Skeletal muscle satellite cell (primary cell): ENCODE data around the gene IFT27.

Experiments used
- H3K27me3 ChIP-seq: 2 replicates; pipeline ENCODE4 v1.7.0; 2013; ENCODE audit warnings: low read length; ENCODE audit not compliant: control insufficient read depth, insufficient read depth
- H3K36me3 ChIP-seq: 2 replicates; pipeline ENCODE4 v1.7.0; 2013; ENCODE audit warnings: mild to moderate bottlenecking, control low read depth, low read length; ENCODE audit not compliant: insufficient read depth
- H3K4me1 ChIP-seq: 2 replicates; pipeline ENCODE4 v1.7.0; 2013; ENCODE audit warnings: low read length; ENCODE audit not compliant: control insufficient read depth, insufficient read depth
- H3K4me2 ChIP-seq: 2 replicates; pipeline ENCODE4 v1.7.0; 2013; ENCODE audit warnings: mild to moderate bottlenecking, low read length
- H3K4me3 ChIP-seq: 2 replicates; pipeline ENCODE4 v1.7.0; 2013; ENCODE audit warnings: low read length
- H3K9ac ChIP-seq: 2 replicates; pipeline ENCODE4 v1.7.0; 2013; ENCODE audit warnings: mild to moderate bottlenecking, low read depth, low read length, moderate library complexity
- H3K9me3 ChIP-seq: replicated peaks from 2 replicates; pipeline ENCODE4 v1.7.0; 2013; ENCODE audit warnings: mild to moderate bottlenecking, control low read depth, low read length

IFT27 gene

GRCh38 chr22:36770513-36771231, 5.2 kb downstream of the IFT27 start:
- Histone ChIP-seq H3K4me2 (no peak overlapping the region), H3K9ac (no peak overlapping the region), H3K4me3 (no peak overlapping the region), H3K4me1 (peaks cover 9% of the 10 kb centered on the region), H3K27me3 (no peaks in the 10 kb centered on the region), H3K36me3 (no peaks in the 10 kb centered on the region), H3K9me3 (no peaks in the 10 kb centered on the region)

DNA sequence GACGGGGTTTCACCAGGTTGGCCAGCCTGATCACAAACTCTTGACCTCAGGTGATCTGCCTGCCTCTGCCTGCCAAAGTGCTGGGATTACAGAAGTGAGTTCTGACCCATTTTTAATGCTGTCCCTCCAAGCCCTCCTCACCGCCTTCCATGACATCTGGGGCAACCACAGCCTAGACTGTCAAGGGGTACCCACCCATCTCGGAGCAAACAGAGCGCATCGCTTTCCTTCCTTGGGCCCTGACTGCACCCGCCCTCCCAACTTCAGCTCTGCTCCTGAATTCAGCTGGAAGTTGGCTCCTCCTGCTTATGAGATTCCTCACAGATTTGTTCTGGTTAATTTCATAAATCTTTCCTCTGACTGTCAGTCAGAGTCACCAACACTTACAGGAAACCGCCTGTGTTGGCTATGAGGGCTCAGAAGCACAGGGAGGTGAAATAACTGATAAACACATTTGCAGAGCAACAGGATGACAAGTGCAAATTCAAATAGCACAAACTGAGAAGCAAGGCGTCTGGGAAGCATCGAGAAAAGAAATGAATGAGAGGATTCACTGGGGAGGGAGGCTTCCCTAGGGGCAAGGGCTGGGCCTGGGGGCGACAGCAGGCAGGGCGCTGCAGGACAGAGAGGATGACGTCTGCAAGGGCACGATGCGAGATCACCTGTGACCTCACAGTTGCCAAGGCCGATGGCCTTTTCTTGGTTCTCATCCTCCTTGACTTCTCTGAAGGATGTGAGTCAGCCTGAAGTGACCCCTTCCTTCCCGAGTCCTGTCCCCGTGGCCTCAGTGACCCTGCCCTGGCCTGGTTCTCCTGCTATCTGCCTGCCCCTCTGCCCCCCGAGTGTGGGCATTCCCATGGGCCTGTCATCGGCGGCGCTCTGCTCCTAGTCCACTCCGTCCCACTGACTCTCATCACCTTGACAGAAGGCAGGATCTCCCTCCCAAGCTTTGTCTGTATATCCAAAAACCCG, 6.1 kb downstream of the IFT27 start:
- no peak overlapping the region for H3K9ac ChIP-seq

GRCh38 chr22:36768616-36769015, 7.3 kb downstream of the IFT27 start:
- H3K27me3 ChIP-seq = no peaks in the 10 kb centered on the region
- no peaks in the 10 kb centered on the region for H3K9me3 ChIP-seq
- no peak overlapping the region for H3K9ac ChIP-seq
- no peaks in the 10 kb centered on the region for H3K4me1 ChIP-seq
- H3K4me2 ChIP-seq = no peak overlapping the region
- no peaks in the 10 kb centered on the region for H3K36me3 ChIP-seq
- no peak overlapping the region for H3K4me3 ChIP-seq

More for the DNA sequence above, 6.1 kb downstream of the IFT27 start:
- Histone ChIP-seq H3K4me2 (no peak overlapping the region), H3K27me3 (no peaks in the 10 kb centered on the region), H3K4me3 (no peak overlapping the region), H3K4me1 (peaks cover 1% of the 10 kb centered on the region), H3K9me3 (no peaks in the 10 kb centered on the region), H3K36me3 (no peaks in the 10 kb centered on the region)

- Histone ChIP-seq H3K9me3 (no peaks in the 10 kb centered on the region), H3K27me3 (no peaks in the 10 kb centered on the region), H3K9ac (no peak overlapping the region), H3K4me1 (no peaks in the 10 kb centered on the region), H3K36me3 (no peaks in the 10 kb centered on the region), H3K4me3 (no peak overlapping the region), H3K4me2 (no peak overlapping the region)
These were observed 7.8 kb downstream of the IFT27 start for GRCh38 chr22:36768141-36768540.

- no peaks in the 10 kb centered on the region for H3K36me3 ChIP-seq
- peaks cover 4% of the 10 kb centered on the region for H3K4me1 ChIP-seq
- no peak overlapping the region for H3K9ac ChIP-seq
- H3K9me3 ChIP-seq = no peaks in the 10 kb centered on the region
- H3K27me3 ChIP-seq = no peaks in the 10 kb centered on the region
- H3K4me2 ChIP-seq = no peak overlapping the region
- no peak overlapping the region for H3K4me3 ChIP-seq
These were observed 8.7 kb downstream of the IFT27 start for GRCh38 chr22:36767035-36767775.

DNA sequence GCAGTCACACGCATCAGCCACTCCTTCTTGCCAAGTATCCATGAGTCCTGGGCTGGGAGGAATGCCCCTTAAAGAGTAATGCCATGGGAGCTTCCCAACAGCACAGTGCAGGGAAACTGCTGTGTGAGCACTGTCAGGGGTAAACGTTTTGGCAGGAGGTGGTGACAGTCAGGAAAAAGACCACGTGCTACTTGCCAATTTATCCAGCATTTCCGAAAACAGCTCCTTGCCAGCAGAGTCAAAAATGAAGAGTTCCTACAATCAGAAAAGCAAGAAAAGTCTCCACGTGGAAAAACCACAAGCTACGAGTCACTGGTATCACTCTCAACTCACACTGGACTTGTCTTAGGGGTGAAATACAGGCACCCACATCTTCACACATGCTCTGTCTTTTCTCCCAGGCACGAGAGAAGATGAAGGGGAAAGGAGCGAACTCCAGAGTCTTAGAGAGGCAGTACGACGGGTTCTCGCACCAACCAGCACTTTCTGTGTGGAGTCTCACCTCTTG, 9.9 kb downstream of the IFT27 start:
- H3K4me3 ChIP-seq = no peak overlapping the region
- H3K4me1 ChIP-seq = peaks cover 4% of the 10 kb centered on the region
- H3K9ac ChIP-seq = no peak overlapping the region
- no peak overlapping the region for H3K4me2 ChIP-seq
- no peaks in the 10 kb centered on the region for H3K36me3 ChIP-seq
- no peaks in the 10 kb centered on the region for H3K27me3 ChIP-seq
- H3K9me3 ChIP-seq = no peaks in the 10 kb centered on the region

DNA sequence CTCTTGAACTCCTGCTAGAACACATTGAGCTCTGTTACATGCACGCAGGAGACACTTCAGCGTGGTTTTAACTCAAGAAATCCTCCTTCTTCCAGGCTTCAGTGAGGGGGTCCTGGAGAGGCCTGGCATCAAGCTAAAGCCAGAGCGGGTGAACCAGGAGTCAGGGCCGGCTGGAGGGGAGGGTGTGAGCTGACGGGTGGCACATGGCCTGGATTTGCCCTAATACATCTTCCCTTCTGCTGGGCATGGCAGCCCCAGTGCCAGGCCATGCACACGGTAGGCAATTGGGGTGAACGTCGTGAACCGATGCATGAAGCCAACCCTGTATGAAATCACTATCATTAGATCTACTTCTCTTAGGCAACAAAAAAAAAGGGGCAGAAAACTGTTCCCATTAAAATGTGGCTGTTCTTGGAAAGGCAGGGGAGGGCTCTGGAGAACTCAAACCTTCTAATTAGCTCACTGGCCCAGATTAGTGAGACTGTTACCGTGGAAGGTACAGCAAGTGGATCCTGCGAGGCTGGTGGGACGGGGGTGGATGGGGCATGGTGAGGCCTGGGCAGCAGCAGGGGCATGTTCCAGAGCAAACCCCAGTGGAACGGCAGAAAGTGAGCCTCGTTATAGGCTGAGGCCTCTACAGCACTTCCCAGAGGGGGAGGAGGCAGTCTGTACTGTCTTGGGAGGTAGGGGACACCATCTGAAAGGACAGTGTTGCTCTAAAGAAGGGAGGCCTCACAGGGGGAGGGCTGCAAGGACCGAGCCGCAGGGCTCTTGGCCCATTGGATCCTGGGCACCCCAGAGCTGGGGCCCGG, 10.6 kb downstream of the IFT27 start:
- H3K4me2 ChIP-seq = no peak overlapping the region
- no peaks in the 10 kb centered on the region for H3K36me3 ChIP-seq
- H3K4me1 ChIP-seq = peaks cover 4% of the 10 kb centered on the region
- H3K9ac ChIP-seq = no peak overlapping the region
- no peak overlapping the region for H3K4me3 ChIP-seq
- H3K9me3 ChIP-seq = no peaks in the 10 kb centered on the region
- no peaks in the 10 kb centered on the region for H3K27me3 ChIP-seq

- Histone ChIP-seq H3K9ac (no peak overlapping the region), H3K27me3 (no peaks in the 10 kb centered on the region), H3K4me1 (peaks cover 4% of the 10 kb centered on the region), H3K4me2 (no peak overlapping the region), H3K36me3 (no peaks in the 10 kb centered on the region), H3K9me3 (no peaks in the 10 kb centered on the region), H3K4me3 (no peak overlapping the region)
These were observed 11.3 kb downstream of the IFT27 start for GRCh38 chr22:36764641-36765040.

- Histone ChIP-seq H3K27me3 (no peaks in the 10 kb centered on the region), H3K9me3 (no peaks in the 10 kb centered on the region), H3K4me1 (peaks cover 4% of the 10 kb centered on the region), H3K4me3 (no peak overlapping the region), H3K4me2 (no peak overlapping the region), H3K9ac (no peak overlapping the region), H3K36me3 (no peaks in the 10 kb centered on the region)
These were observed 11.9 kb downstream of the IFT27 start for GRCh38 chr22:36764060-36764459.

DNA sequence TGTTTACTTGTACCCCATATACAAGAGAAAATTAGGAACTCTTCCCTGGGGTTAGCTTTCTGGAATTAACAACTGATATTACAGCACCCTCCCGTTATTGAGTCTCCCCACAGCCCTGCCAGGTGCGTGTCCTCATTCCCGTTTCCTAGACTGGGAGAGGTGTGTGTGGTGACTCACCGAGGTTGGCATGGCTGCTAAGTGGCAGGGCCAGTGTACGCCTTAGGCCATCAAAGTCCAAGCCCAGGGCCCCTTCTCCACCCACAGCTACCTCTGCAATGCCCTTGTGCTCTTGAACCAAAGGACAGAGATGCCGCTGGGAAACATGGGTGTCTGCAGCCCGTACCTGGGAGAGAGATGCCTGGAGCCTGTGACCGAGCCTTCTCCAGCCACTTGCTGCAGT, 12.3 kb downstream of the IFT27 start:
- no peaks in the 10 kb centered on the region for H3K9me3 ChIP-seq
- H3K9ac ChIP-seq = no peak overlapping the region
- H3K36me3 ChIP-seq = no peaks in the 10 kb centered on the region
- H3K27me3 ChIP-seq = no peaks in the 10 kb centered on the region
- H3K4me3 ChIP-seq = no peak overlapping the region
- peaks cover 4% of the 10 kb centered on the region for H3K4me1 ChIP-seq
- H3K4me2 ChIP-seq = no peak overlapping the region
